OCI-LY3 (cell line): ENCODE results near the gene SCN3A.

Experiments used
- CTCF ChIP-seq: fragments of 200-600, 300-600 bp; sonication (generic); IDR thresholded peaks from 2 replicates; pipeline ENCODE4 v1.5.1; 2014; ENCODE audit warnings: antibody characterized with exemption, low read length, low read depth
- EZH2phosphoT487 ChIP-seq: fragments of 200-600 bp; shearing (Covaris generic); IDR thresholded peaks from 2 replicates; pipeline ENCODE4 v1.6.1; 2018; ENCODE audit warnings: antibody characterized with exemption, mixed run types, low read depth

GRCh38 chr2:165214093-165214492 is 10.2 kb upstream of the SCN3A start:
- TF ChIP-seq CTCF (no peak), EZH2phosphoT487 (no peak)
